Neuronal stem cell (in vitro differentiated cells): ENCODE results near the gene MAPT.

ENCODE experiments used
- DNase-seq: peaks from one replicate; pipeline ENCODE4 v3.0.0-alpha.2; 2013; ENCODE audit warnings: low spot score
- H2AFZ ChIP-seq: one replicate; pipeline ENCODE4 v1.6.1; 2013; ENCODE audit warnings: mild to moderate bottlenecking, low read length, inconsistent platforms
- H2AK5ac ChIP-seq: 2 replicates; pipeline ENCODE4 v1.6.1; 2013; ENCODE audit warnings: low read depth, mild to moderate bottlenecking, inconsistent platforms, low read length, moderate library complexity, mixed read lengths
- H2BK120ac ChIP-seq: 2 replicates; pipeline ENCODE4 v1.6.1; 2013; ENCODE audit warnings: low read depth, mild to moderate bottlenecking, inconsistent platforms, low read length, moderate library complexity, mixed read lengths
- H2BK12ac ChIP-seq: one replicate; pipeline ENCODE4 v1.6.1; 2013; ENCODE audit warnings: low read length, inconsistent platforms
- H2BK15ac ChIP-seq: 2 replicates; pipeline ENCODE4 v1.6.1; 2013; ENCODE audit warnings: mild to moderate bottlenecking, low read length, inconsistent platforms, mixed read lengths
- H2BK5ac ChIP-seq: one replicate; pipeline ENCODE4 v1.6.1; 2013; ENCODE audit warnings: inconsistent platforms, mild to moderate bottlenecking, low read length, moderate library complexity
- H3K14ac ChIP-seq: one replicate; pipeline ENCODE4 v1.6.1; 2013; ENCODE audit warnings: low read length, inconsistent platforms
- H3K18ac ChIP-seq: 2 replicates; pipeline ENCODE4 v1.6.1; 2013; ENCODE audit warnings: low read length, inconsistent platforms
- H3K23ac ChIP-seq: 2 replicates; pipeline ENCODE4 v1.6.1; 2013; ENCODE audit warnings: low read depth, mild to moderate bottlenecking, mixed read lengths, low read length, inconsistent platforms; ENCODE audit not compliant: poor library complexity
- H3K27ac ChIP-seq: replicated peaks from 3 replicates; pipeline ENCODE4 v1.5.1; 2013; ENCODE audit warnings: low read length, inconsistent platforms
- H3K27me3 ChIP-seq, 3 experiments: 2 replicates each; pipeline ENCODE4 v1.6.1; 2013; ENCODE audit warnings: low read length in 3 of 3, mild to moderate bottlenecking in 2 of 3, inconsistent platforms in 1 of 3, low read depth in 1 of 3, mixed read lengths in 1 of 3, moderate library complexity in 1 of 3; ENCODE audit not compliant: control insufficient read depth in 3 of 3, insufficient read depth in 3 of 3
- H3K36me3 ChIP-seq, 2 donors: replicated peaks in 1 of 2; 2 replicates each; pipeline ENCODE4 v1.6.1; 2013; ENCODE audit warnings: low read length in 2 of 2; ENCODE audit not compliant: control insufficient read depth in 2 of 2, insufficient read depth in 2 of 2
- H3K4ac ChIP-seq: 2 replicates; pipeline ENCODE4 v1.6.1; 2013; ENCODE audit warnings: inconsistent platforms, mild to moderate bottlenecking, low read length, moderate library complexity
- H3K4me1 ChIP-seq, 2 donors: 1 replicate in 1 of 2; 2 replicates in 1 of 2; pipeline ENCODE4 v1.6.1; 2013; ENCODE audit warnings: low read length in 2 of 2, low read depth in 1 of 2; ENCODE audit not compliant: control insufficient read depth in 2 of 2, insufficient read depth in 1 of 2
- H3K4me2 ChIP-seq: one replicate; pipeline ENCODE4 v1.6.1; 2013; ENCODE audit warnings: mild to moderate bottlenecking, low read length, inconsistent platforms; ENCODE audit not compliant: insufficient read depth, poor library complexity, severe bottlenecking
- H3K4me3 ChIP-seq, 2 donors: 2 replicates each; pipeline ENCODE4 v1.5.1; 2013; ENCODE audit warnings: low read length in 2 of 2, mild to moderate bottlenecking in 2 of 2, inconsistent platforms in 1 of 2, moderate library complexity in 1 of 2
- H3K79me1 ChIP-seq: one replicate; pipeline ENCODE4 v1.6.1; 2013; ENCODE audit warnings: low read depth, mild to moderate bottlenecking, inconsistent platforms, low read length, moderate library complexity
- H3K9ac ChIP-seq: one replicate; pipeline ENCODE4 v1.6.1; 2013; ENCODE audit warnings: mild to moderate bottlenecking, low read depth, low read length, inconsistent platforms; ENCODE audit not compliant: poor library complexity
- H3K9me3 ChIP-seq, 2 donors: replicated peaks in 1 of 2; 2 replicates each; pipeline versions ENCODE3 to v1.6.1; 2013; ENCODE audit warnings: low read length in 2 of 2, mild to moderate bottlenecking in 2 of 2, inconsistent platforms in 1 of 2, low read depth in 1 of 2, mixed read lengths in 1 of 2, moderate library complexity in 1 of 2; ENCODE audit not compliant: control insufficient read depth in 2 of 2, insufficient read depth in 1 of 2
- H4K8ac ChIP-seq: one replicate; pipeline ENCODE4 v1.6.1; 2013; ENCODE audit warnings: low read depth, mild to moderate bottlenecking, inconsistent platforms, low read length, moderate library complexity
- H4K91ac ChIP-seq: one replicate; pipeline ENCODE4 v1.6.1; 2013; ENCODE audit warnings: low read length, low read depth, mild to moderate bottlenecking, inconsistent platforms; ENCODE audit not compliant: poor library complexity
- WGBS, 2 donors: extraction: QIAGEN DNeasy Blood & Tissue Kit; methylation state at CpG; one replicate each; pipeline ENCODE4 v1.1.7; 2013; ENCODE audit warnings: missing lambda C conversion rate in 2 of 2, mixed read lengths in 1 of 2; ENCODE audit not compliant: insufficient read length in 2 of 2, insufficient replicate concordance in 1 of 2; ENCODE audit errors: extremely low coverage in 2 of 2; 5-methylcytosine and 5-hydroxymethylcytosine counted together

Gene MAPT

GRCh38 chr17:46061435-46061834 lies 167.1 kb downstream of the MAPT start:
- H3K79me1 ChIP-seq = peaks cover 2% of the 10 kb centered on the region
- H2BK120ac ChIP-seq = no peak overlapping the region
- H3K9ac ChIP-seq = no peak overlapping the region
- no peak overlapping the region for H3K4ac ChIP-seq
- H3K23ac ChIP-seq = no peak overlapping the region
- no peak overlapping the region for H3K4me2 ChIP-seq
- no peak overlapping the region for H2BK15ac ChIP-seq
- peaks cover 0 to 3% of the 10 kb centered on the region in 2 donors for H3K4me1 ChIP-seq
- peaks cover 2 to 4% of the 10 kb centered on the region in 2 donors for H3K9me3 ChIP-seq
- no peak overlapping the region for H4K8ac ChIP-seq
- no peaks in the 10 kb centered on the region for H3K27me3 ChIP-seq
- no peak overlapping the region for H2AK5ac ChIP-seq
- no peak overlapping the region for H3K27ac ChIP-seq
- no peak for DNase-seq
- H3K4me3 ChIP-seq = no peak overlapping the region
- H3K18ac ChIP-seq = no peak overlapping the region
- WGBS, 2 donors = no CpG with 5 or more reads among the region's 5 CpGs
- peaks cover 10 to 96% of the 10 kb centered on the region in 2 donors for H3K36me3 ChIP-seq
- H4K91ac ChIP-seq = no peak overlapping the region
- no peak overlapping the region for H2BK12ac ChIP-seq
- H3K14ac ChIP-seq = no peak overlapping the region
- H2BK5ac ChIP-seq = no peak overlapping the region
- H2AFZ ChIP-seq = no peak overlapping the region

DNA sequence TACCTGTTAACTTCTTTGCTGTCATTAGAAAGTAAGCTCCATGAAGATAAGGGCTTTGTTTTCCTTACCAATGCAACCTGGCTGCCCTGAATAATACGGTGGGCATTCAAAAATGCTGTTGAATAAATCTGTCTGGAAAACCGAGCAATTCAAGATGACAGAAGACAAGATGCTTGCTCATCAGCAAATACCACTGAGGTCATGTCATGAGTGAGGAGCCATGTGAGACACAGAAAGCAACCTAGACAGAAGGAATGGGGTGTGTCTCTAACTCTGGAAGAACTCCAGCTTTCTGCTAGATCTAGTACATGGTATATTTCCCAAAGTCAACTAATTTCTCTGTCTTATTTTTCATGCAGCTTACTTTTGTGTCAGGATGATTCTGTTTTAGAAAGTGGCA lies 168.9 kb downstream of the MAPT start:
- no peak for DNase-seq
- Histone ChIP-seq H2BK5ac (no peak overlapping the region), H4K8ac (no peak overlapping the region), H3K79me1 (peaks cover 2% of the 10 kb centered on the region), H3K9me3 (peaks cover 0 to 2% of the 10 kb centered on the region in 2 donors), H2AK5ac (no peak overlapping the region), H3K36me3 (peaks cover 17 to 96% of the 10 kb centered on the region in 2 donors), H3K4me3 (no peak overlapping the region), H2BK12ac (no peak overlapping the region), H3K18ac (no peak overlapping the region), H3K9ac (no peak overlapping the region), H2AFZ (no peak overlapping the region), H3K23ac (no peak overlapping the region), H4K91ac (no peak overlapping the region), H2BK15ac (no peak overlapping the region), H2BK120ac (no peak overlapping the region), H3K27me3 (no peaks in the 10 kb centered on the region), H3K4me2 (no peak overlapping the region), H3K14ac (no peak overlapping the region), H3K4ac (no peak overlapping the region), H3K4me1 (no peaks in the 10 kb centered on the region), H3K27ac (no peak overlapping the region)
- WGBS, 2 donors = no CpG with 5 or more reads among the region's 2 CpGs

GRCh38 chr17:46064460-46064859 lies 170.1 kb downstream of the MAPT start:
- no peak overlapping the region for H3K14ac ChIP-seq
- H3K27me3 ChIP-seq = no peaks in the 10 kb centered on the region
- H3K4me2 ChIP-seq = no peak overlapping the region
- H4K91ac ChIP-seq = no peak overlapping the region
- H3K36me3 ChIP-seq = peaks cover 17 to 97% of the 10 kb centered on the region in 2 donors
- no peak overlapping the region for H3K18ac ChIP-seq
- H2BK12ac ChIP-seq = no peak overlapping the region
- H3K4ac ChIP-seq = no peak overlapping the region
- H3K27ac ChIP-seq = no peak overlapping the region
- no peak overlapping the region for H2AK5ac ChIP-seq
- no peak for DNase-seq
- H3K9me3 ChIP-seq = peaks cover 0 to 2% of the 10 kb centered on the region in 2 donors
- H4K8ac ChIP-seq = no peak overlapping the region
- H3K4me3 ChIP-seq = no peak overlapping the region
- no peak overlapping the region for H2BK15ac ChIP-seq
- peaks cover 2% of the 10 kb centered on the region for H3K79me1 ChIP-seq
- no peak overlapping the region for H3K23ac ChIP-seq
- H3K9ac ChIP-seq = no peak overlapping the region
- H3K4me1 ChIP-seq = no peaks in the 10 kb centered on the region
- H2BK5ac ChIP-seq = no peak overlapping the region
- no peak overlapping the region for H2AFZ ChIP-seq
- no CpG with 5 or more reads among the region's 1 CpG for WGBS, 2 donors
- no peak overlapping the region for H2BK120ac ChIP-seq

GRCh38 chr17:46071796-46072195 lies 177.4 kb downstream of the MAPT start:
- Histone ChIP-seq H3K36me3 (peaks cover 6 to 62% of the 10 kb centered on the region in 2 donors), H2BK12ac (no peak overlapping the region), H3K9me3 (no peaks in the 10 kb centered on the region), H3K79me1 (no peaks in the 10 kb centered on the region), H3K27me3 (no peaks in the 10 kb centered on the region), H4K8ac (no peak overlapping the region), H2BK5ac (no peak overlapping the region), H2BK120ac (no peak overlapping the region), H3K23ac (no peak overlapping the region), H3K14ac (no peak overlapping the region), H3K18ac (no peak overlapping the region), H3K4ac (no peak overlapping the region), H3K9ac (no peak overlapping the region), H2AK5ac (no peak overlapping the region), H3K27ac (no peak overlapping the region), H2AFZ (no peak overlapping the region), H4K91ac (no peak overlapping the region), H3K4me1 (peaks cover 2 to 6% of the 10 kb centered on the region in 2 donors), H3K4me2 (no peak overlapping the region), H3K4me3 (no peak overlapping the region), H2BK15ac (no peak overlapping the region)
- DNase-seq = no peak
- WGBS, 2 donors = no CpG with 5 or more reads among the region's 5 CpGs
